Parathyroid adenoma (tissue), 2 donors: ENCODE results near the gene MSANTD1.

ENCODE experiments used
- H2AFZ ChIP-seq: fragments of 300-600 bp; sonication (generic); one replicate; pipeline ENCODE4 v1.7.0; 2017; ENCODE audit warnings: antibody characterized with exemption, mild to moderate bottlenecking
- H3K27ac ChIP-seq: fragments of 300-600 bp; sonication (generic); one replicate; pipeline ENCODE4 v1.7.0; 2017
- H3K27me3 ChIP-seq: fragments of 300-600 bp; sonication (generic); one replicate; pipeline ENCODE4 v1.7.0; 2017; ENCODE audit warnings: low read length; ENCODE audit not compliant: control insufficient read depth, insufficient read depth
- H3K36me3 ChIP-seq: fragments of 300-600 bp; sonication (generic); one replicate; pipeline ENCODE4 v1.7.0; 2017; ENCODE audit warnings: low read length; ENCODE audit not compliant: control insufficient read depth, insufficient read depth
- H3K4me1 ChIP-seq: fragments of 300-600 bp; sonication (generic); one replicate; pipeline ENCODE4 v1.7.0; 2017; ENCODE audit warnings: control low read depth
- H3K4me2 ChIP-seq: fragments of 300-600 bp; sonication (generic); one replicate; pipeline ENCODE4 v1.7.0; 2017; ENCODE audit warnings: low read length
- H3K4me3 ChIP-seq: fragments of 300-600 bp; sonication (generic); one replicate; pipeline ENCODE4 v1.7.0; 2017; ENCODE audit warnings: low read depth, low read length
- H3K79me2 ChIP-seq: fragments of 300-600 bp; sonication (generic); one replicate; pipeline ENCODE4 v1.7.0; 2017; ENCODE audit warnings: control low read depth
- H3K9ac ChIP-seq: fragments of 300-600 bp; sonication (generic); one replicate; pipeline ENCODE4 v1.7.0; 2017; ENCODE audit warnings: mild to moderate bottlenecking
- H3K9me3 ChIP-seq: fragments of 300-600 bp; sonication (generic); one replicate; pipeline ENCODE4 v1.7.0; 2017; ENCODE audit warnings: low read length; ENCODE audit not compliant: control insufficient read depth
- CTCF ChIP-seq: fragments of 300-600 bp; sonication (generic); IDR thresholded peaks from one replicate; pipeline ENCODE4 v1.7.0; 2017; ENCODE audit warnings: antibody characterized with exemption, mild to moderate bottlenecking
- donor health status: primary hyperparathyroidism.

MSANTD1 gene

GRCh38 chr4:3269105-3269927 is 20.4 kb downstream of the MSANTD1 start:
- Histone ChIP-seq H3K4me2 (no peak overlapping the region), H3K27me3 (no peaks in the 10 kb centered on the region), H2AFZ (no peak overlapping the region), H3K79me2 (no peaks in the 10 kb centered on the region), H3K36me3 (no peaks in the 10 kb centered on the region), H3K9me3 (no peaks in the 10 kb centered on the region), H3K4me3 (no peak overlapping the region), H3K27ac (no peak overlapping the region), H3K4me1 (no peaks in the 10 kb centered on the region), H3K9ac (no peak overlapping the region)
- TF ChIP-seq CTCF = no peak

GRCh38 chr4:3269991-3270611 is 21.1 kb downstream of the MSANTD1 start:
- no peak overlapping the region for H3K4me2 ChIP-seq
- no peaks in the 10 kb centered on the region for H3K79me2 ChIP-seq
- TF ChIP-seq CTCF = no peak
- H3K9me3 ChIP-seq = no peaks in the 10 kb centered on the region
- H3K36me3 ChIP-seq = no peaks in the 10 kb centered on the region
- H3K4me3 ChIP-seq = no peak overlapping the region
- no peaks in the 10 kb centered on the region for H3K27me3 ChIP-seq
- H3K4me1 ChIP-seq = no peaks in the 10 kb centered on the region
- H3K27ac ChIP-seq = no peak overlapping the region
- H3K9ac ChIP-seq = no peak overlapping the region
- no peak overlapping the region for H2AFZ ChIP-seq

- no peaks in the 10 kb centered on the region for H3K4me1 ChIP-seq
- H3K4me2 ChIP-seq = no peak overlapping the region
- H3K27ac ChIP-seq = no peak overlapping the region
- H3K9me3 ChIP-seq = no peaks in the 10 kb centered on the region
- H2AFZ ChIP-seq = no peak overlapping the region
- no peak overlapping the region for H3K4me3 ChIP-seq
- H3K27me3 ChIP-seq = no peaks in the 10 kb centered on the region
- no peak overlapping the region for H3K9ac ChIP-seq
- TF ChIP-seq CTCF = no peak
- H3K79me2 ChIP-seq = no peaks in the 10 kb centered on the region
- no peaks in the 10 kb centered on the region for H3K36me3 ChIP-seq
Measured at GRCh38 chr4:3271131-3271530, 22.2 kb downstream of the MSANTD1 start.

- Histone ChIP-seq H3K4me2 (no peak overlapping the region), H3K9me3 (no peaks in the 10 kb centered on the region), H3K27me3 (no peaks in the 10 kb centered on the region), H3K4me1 (no peaks in the 10 kb centered on the region), H3K79me2 (no peaks in the 10 kb centered on the region), H3K27ac (no peak overlapping the region), H3K36me3 (no peaks in the 10 kb centered on the region), H3K9ac (no peak overlapping the region), H3K4me3 (no peak overlapping the region), H2AFZ (no peak overlapping the region)
- TF ChIP-seq CTCF = no peak
Measured at GRCh38 chr4:3276986-3277385, 28.0 kb downstream of the MSANTD1 start.
